Subcutaneous adipose tissue (tissue), 4 donors: ENCODE data around the gene PRR5. TPM values are rescaled to one million over a fixed set of nuclear protein-coding genes. Genes with fewer than 3 reads are reported as not detected.

Experiments used
- total RNA-seq, 4 donors: library from RNA; depleted of rRNA; stranded (reverse); fragments of >200 nt; gene quantifications; one replicate each; pipeline ENCODE4 v1.1.0, GENCODE V29; 2016
- TF ChIP-seq, protein P1 (sequence below): fragments of 450-650 bp; IDR thresholded peaks from one replicate; pipeline ENCODE4 v1.5.1; 2016; ENCODE audit warnings: low read depth, mild to moderate bottlenecking, control low read depth, antibody characterized with exemption, moderate library complexity

Gene PRR5
- total RNA-seq, 4 donors from 2014 or later: 14.3 to 152 (median 30.3) TPM

GRCh38 chr22:44724859-44725258, 22.9 kb downstream of the PRR5 start:
- TF ChIP-seq, protein P1, sequence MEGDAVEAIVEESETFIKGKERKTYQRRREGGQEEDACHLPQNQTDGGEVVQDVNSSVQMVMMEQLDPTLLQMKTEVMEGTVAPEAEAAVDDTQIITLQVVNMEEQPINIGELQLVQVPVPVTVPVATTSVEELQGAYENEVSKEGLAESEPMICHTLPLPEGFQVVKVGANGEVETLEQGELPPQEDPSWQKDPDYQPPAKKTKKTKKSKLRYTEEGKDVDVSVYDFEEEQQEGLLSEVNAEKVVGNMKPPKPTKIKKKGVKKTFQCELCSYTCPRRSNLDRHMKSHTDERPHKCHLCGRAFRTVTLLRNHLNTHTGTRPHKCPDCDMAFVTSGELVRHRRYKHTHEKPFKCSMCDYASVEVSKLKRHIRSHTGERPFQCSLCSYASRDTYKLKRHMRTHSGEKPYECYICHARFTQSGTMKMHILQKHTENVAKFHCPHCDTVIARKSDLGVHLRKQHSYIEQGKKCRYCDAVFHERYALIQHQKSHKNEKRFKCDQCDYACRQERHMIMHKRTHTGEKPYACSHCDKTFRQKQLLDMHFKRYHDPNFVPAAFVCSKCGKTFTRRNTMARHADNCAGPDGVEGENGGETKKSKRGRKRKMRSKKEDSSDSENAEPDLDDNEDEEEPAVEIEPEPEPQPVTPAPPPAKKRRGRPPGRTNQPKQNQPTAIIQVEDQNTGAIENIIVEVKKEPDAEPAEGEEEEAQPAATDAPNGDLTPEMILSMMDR: no peak

- TF ChIP-seq, protein P1: no peak
Measured at GRCh38 chr22:44726439-44726838, 24.4 kb downstream of the PRR5 start.

DNA sequence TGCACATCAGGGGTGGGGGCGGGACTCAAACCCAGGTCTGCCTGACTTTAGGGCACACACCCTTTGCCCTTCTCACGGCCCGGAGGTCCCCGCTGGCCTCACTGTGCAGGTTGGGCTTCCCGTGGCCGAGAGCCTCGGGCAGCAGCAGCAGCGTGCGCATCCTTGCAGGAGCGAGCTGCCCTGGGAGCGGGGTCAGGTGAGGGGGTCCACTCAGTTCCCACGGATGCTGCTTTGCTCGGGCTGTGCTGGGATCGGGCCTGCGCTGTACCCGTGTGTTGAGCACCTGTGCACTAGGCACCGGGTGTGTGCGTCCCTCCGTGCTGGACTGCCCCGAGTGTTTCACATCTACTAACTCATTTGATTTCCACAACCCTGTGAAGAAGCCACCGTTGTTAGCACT, 25.1 kb downstream of the PRR5 start:
- TF ChIP-seq, protein P1: no peak

GRCh38 chr22:44727709-44728108, 25.7 kb downstream of the PRR5 start:
- TF ChIP-seq, protein P1: no peak

DNA sequence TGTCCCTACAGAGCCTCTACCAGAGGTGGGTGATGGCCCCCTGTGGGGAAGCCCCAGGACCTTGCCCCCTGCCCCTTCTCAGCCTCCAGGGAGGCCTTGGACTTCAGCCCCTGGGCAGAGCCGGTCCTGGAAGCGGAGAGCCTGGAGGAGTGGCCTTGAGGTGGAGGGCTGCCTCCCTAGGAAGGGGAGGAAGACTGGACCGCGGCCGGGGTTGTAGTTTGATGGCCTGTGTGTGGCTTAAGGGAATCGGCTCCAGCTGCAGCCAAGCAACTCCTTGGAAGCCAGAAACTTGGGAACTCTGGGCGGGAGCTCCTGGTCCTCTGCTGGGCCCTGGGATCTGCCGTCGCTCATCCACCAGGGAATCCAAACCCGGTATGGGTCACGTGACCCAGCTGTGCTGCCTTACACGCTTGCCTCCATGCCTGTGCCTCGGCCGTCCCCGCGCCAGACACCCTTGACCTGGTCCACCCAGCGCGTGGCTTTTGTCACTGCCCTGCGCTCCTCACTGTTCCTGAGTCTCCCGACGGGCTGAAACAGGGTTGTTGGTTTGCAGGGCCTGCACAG, 26.8 kb downstream of the PRR5 start:
- TF ChIP-seq, protein P1: no peak

DNA sequence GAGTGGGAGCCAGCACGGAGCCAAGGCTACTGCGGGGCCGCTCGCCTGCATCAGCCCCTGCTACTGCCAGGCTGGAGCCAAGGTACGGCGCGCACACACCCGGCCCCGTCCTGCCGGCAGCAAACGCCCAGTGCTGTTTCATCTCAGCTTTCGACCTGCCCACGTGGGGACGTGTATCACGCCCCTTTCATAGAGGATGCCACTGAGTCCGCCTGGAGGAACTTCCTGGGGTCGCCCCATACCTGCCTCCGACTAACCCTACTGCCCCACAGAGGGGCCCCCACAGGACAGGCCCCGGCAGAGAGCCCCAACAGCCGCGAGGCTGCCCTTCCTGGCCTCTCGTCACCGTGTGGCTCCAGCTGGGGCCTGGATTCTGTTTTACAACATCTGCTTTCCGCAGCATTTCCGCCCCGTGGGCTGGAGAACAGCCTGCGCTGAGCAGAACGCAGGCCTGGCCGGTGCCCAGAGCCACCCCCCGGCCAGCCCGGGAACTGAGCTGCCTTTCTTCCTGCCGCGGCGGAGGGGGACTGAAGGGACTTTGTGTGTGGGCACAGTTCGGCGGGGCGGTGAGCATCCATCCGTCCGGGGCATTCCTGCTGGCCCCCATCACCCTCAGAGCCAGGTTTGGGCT, 27.5 kb downstream of the PRR5 start:
- TF ChIP-seq, protein P1: no peak

GRCh38 chr22:44730022-44730393, 28.0 kb downstream of the PRR5 start:
- TF ChIP-seq, protein P1: no peak
